Liver (tissue), 9 donors: ENCODE results near the gene GMPR. TPM values are rescaled to one million over a fixed set of nuclear protein-coding genes. Genes with fewer than 3 reads are reported as not detected.

Source experiments
- DNase-seq: peaks from one replicate; pipeline ENCODE4 v3.0.0-alpha.2; 2017; ENCODE audit warnings: low spot score
- H3K27ac ChIP-seq, 2 donors: one replicate each; pipeline ENCODE4 v1.7.0; 2013; ENCODE audit warnings: inconsistent platforms in 2 of 2, low read length in 2 of 2, control low read depth in 1 of 2, low read depth in 1 of 2, mild to moderate bottlenecking in 1 of 2
- H3K27me3 ChIP-seq, 4 donors: one replicate each; pipeline versions ENCODE4 v1.6.1 to v1.7.0; 2013; ENCODE audit warnings: low read length in 3 of 4, inconsistent platforms in 1 of 4, mild to moderate bottlenecking in 1 of 4, moderate library complexity in 1 of 4; ENCODE audit not compliant: control insufficient read depth in 4 of 4, insufficient read depth in 4 of 4
- H3K36me3 ChIP-seq, 4 donors: one replicate each; pipeline versions ENCODE4 v1.6.1 to v1.7.0; 2013; ENCODE audit warnings: low read length in 3 of 4, mild to moderate bottlenecking in 3 of 4, low read depth in 1 of 4, moderate library complexity in 1 of 4; ENCODE audit not compliant: control insufficient read depth in 4 of 4, insufficient read depth in 3 of 4
- H3K4me1 ChIP-seq, 4 donors: one replicate each; pipeline versions ENCODE4 v1.6.1 to v1.7.0; 2013; ENCODE audit warnings: low read length in 3 of 4, mild to moderate bottlenecking in 3 of 4, moderate library complexity in 1 of 4; ENCODE audit not compliant: control insufficient read depth in 4 of 4, insufficient read depth in 4 of 4
- H3K4me3 ChIP-seq, 3 donors: one replicate each; pipeline versions ENCODE4 v1.6.1 to v1.7.0; 2013; ENCODE audit warnings: low read length in 3 of 3, control low read depth in 1 of 3, low read depth in 1 of 3, mild to moderate bottlenecking in 1 of 3
- H3K9ac ChIP-seq, 2 donors: one replicate each; pipeline ENCODE4 v1.7.0; 2013; ENCODE audit warnings: low read length in 2 of 2, mild to moderate bottlenecking in 2 of 2, moderate library complexity in 2 of 2, control low read depth in 1 of 2, low read depth in 1 of 2
- H3K9me3 ChIP-seq, 4 donors: one replicate each; pipeline versions ENCODE4 v1.6.1 to v1.7.0; 2013; ENCODE audit warnings: low read length in 3 of 4; ENCODE audit not compliant: control insufficient read depth in 4 of 4
- ATF3 ChIP-seq: IDR thresholded peaks from 2 replicates; pipeline ENCODE4 v1.6.1; 2016; ENCODE audit warnings: antibody characterized with exemption
- CTCF ChIP-seq: fragments of 150-350 bp; IDR thresholded peaks from 2 replicates; pipeline ENCODE4 v1.5.1; 2017; ENCODE audit warnings: improper control_type of control experiment, low read depth, low read length; ENCODE audit not compliant: missing input control
- FOXA1 ChIP-seq: IDR thresholded peaks from 2 replicates; pipeline ENCODE4 v1.6.1; 2016; ENCODE audit warnings: antibody characterized with exemption
- GABPA ChIP-seq, 2 donors: IDR thresholded peaks in 1 of 2; conservative IDR thresholded peaks in 1 of 2; 2 replicates each; pipeline ENCODE4 v1.6.1; 2016; ENCODE audit warnings: antibody characterized with exemption in 2 of 2, mild to moderate bottlenecking in 1 of 2, moderate library complexity in 1 of 2
- HNF4A ChIP-seq, 2 donors: conservative IDR thresholded peaks; 2 replicates each; pipeline ENCODE4 v1.6.1; 2016; ENCODE audit warnings: antibody characterized with exemption in 2 of 2, mild to moderate bottlenecking in 2 of 2
- JUND ChIP-seq, 2 donors: IDR thresholded peaks; 2 replicates each; pipeline ENCODE4 v1.6.1; 2016; ENCODE audit warnings: antibody characterized with exemption in 2 of 2
- NR2F2 ChIP-seq: IDR thresholded peaks from 2 replicates; pipeline ENCODE4 v1.6.1; 2016; ENCODE audit warnings: antibody characterized with exemption
- RXRA ChIP-seq, 2 donors: IDR thresholded peaks; 2 replicates each; pipeline ENCODE4 v1.6.1; 2017 to 2018; ENCODE audit warnings: antibody characterized with exemption in 2 of 2, mild to moderate bottlenecking in 1 of 2
- SP1 ChIP-seq: IDR thresholded peaks from 2 replicates; pipeline ENCODE4 v1.6.1; 2018; ENCODE audit warnings: antibody characterized with exemption, mild to moderate bottlenecking
- YY1 ChIP-seq: IDR thresholded peaks from 2 replicates; pipeline ENCODE4 v1.6.1; 2016; ENCODE audit warnings: antibody characterized with exemption, mild to moderate bottlenecking
- ZBTB33 ChIP-seq: IDR thresholded peaks from 2 replicates; pipeline ENCODE4 v1.6.1; 2016; ENCODE audit warnings: antibody characterized with exemption
- WGBS: extraction: QIAGEN DNeasy Blood & Tissue Kit; methylation state at CpG from one replicate; pipeline ENCODE4 v1.1.7; 2013; 5-methylcytosine and 5-hydroxymethylcytosine counted together
- polyA plus RNA-seq, 2 donors: library from polyadenylated mRNA; stranded (reverse) in 1 of 2; unstranded in 1 of 2; fragments of 200-250 nt in 1 of 2; fragments of >200 nt in 1 of 2; fragmentation: Nextera tagmentation in 1 of 2; extraction: Ambion mirVana in 1 of 2; gene quantifications; one replicate each; pipeline versions ENCODE4 v1.2.1 to v1.2.3, GENCODE V29; 2013 to 2015
- total RNA-seq, 2 donors: library from RNA; depleted of rRNA; stranded (reverse); fragments of >200 nt; gene quantifications; one replicate each; pipeline ENCODE4 v1.2.3, GENCODE V29; 2014
- donor health status: healthy.
- donor health status: healthy.
- donor health status: healthy.
- donor health status: healthy.
- donor health status: healthy.

The GMPR gene
- total and polyA plus RNA-seq, 4 donors, result 2.1 to 50.2 (median 4.2) TPM

- no peaks in the 10 kb centered on the region for H3K9me3 ChIP-seq
- H3K4me3 ChIP-seq, result no peak overlapping the region
- TF ChIP-seq ATF3 (no peak), YY1 (no peak), CTCF (no peak), JUND (IDR thresholded peaks at IDR 0.05) (no peak), FOXA1 (no peak)
- H3K36me3 ChIP-seq, result no peaks in the 10 kb centered on the region
- no peaks in the 10 kb centered on the region for H3K27me3 ChIP-seq
- no peak for DNase-seq
- peaks cover 0 to 18% (median 10%) of the 10 kb centered on the region in 4 donors for H3K4me1 ChIP-seq
- H3K9ac ChIP-seq, result no peak overlapping the region
- H3K27ac ChIP-seq, result no peak overlapping the region
- WGBS, result 92% methylated on average over 6 of the region's 6 CpGs
Measured at GRCh38 chr6:16336056-16336818, 97.8 kb downstream of the GMPR start.

GRCh38 chr6:16336911-16337294, 98.5 kb downstream of the GMPR start:
- no peaks in the 10 kb centered on the region for H3K27me3 ChIP-seq

GRCh38 chr6:16337295-16337975, 99.0 kb downstream of the GMPR start:
- Histone ChIP-seq H3K4me1 (peaks cover 0 to 7% (median 5%) of the 10 kb centered on the region in 4 donors), H3K4me3 (no peak overlapping the region), H3K9ac (no peak overlapping the region), H3K27me3 (no peaks in the 10 kb centered on the region), H3K9me3 (no peaks in the 10 kb centered on the region), H3K27ac (no peak overlapping the region), H3K36me3 (no peaks in the 10 kb centered on the region)
- 74% methylated on average over 13 of the region's 13 CpGs for WGBS
- TF ChIP-seq HNF4A (conservative IDR thresholded peaks at IDR 0.05) (no peak), SP1 (peak; percentile 13), RXRA (IDR thresholded peaks at IDR 0.05) (peak in 1 of 2 donors; percentile 12), NR2F2 (peak; percentile 47)
- DNase-seq, result peak; percentile 47

More at GRCh38 chr6:16336911-16337294, 98.5 kb downstream of the GMPR start:
- 91% methylated on average over 6 of the region's 6 CpGs for WGBS
- H3K27ac ChIP-seq, result no peak overlapping the region
- no peak overlapping the region for H3K4me3 ChIP-seq
- no peaks in the 10 kb centered on the region for H3K36me3 ChIP-seq
- H3K9me3 ChIP-seq, result no peaks in the 10 kb centered on the region
- peaks cover 0 to 13% (median 8%) of the 10 kb centered on the region in 4 donors for H3K4me1 ChIP-seq
- no peak overlapping the region for H3K9ac ChIP-seq
- TF ChIP-seq ZBTB33, result no peak
- TF ChIP-seq ATF3, result no peak
- TF ChIP-seq GABPA (IDR thresholded peaks at IDR 0.05 in 1 of 2, conservative IDR thresholded peaks at IDR 0.05 in 1 of 2), result no peak
- no peak for DNase-seq
